ENCODE data around the gene CEP350.

DNA sequence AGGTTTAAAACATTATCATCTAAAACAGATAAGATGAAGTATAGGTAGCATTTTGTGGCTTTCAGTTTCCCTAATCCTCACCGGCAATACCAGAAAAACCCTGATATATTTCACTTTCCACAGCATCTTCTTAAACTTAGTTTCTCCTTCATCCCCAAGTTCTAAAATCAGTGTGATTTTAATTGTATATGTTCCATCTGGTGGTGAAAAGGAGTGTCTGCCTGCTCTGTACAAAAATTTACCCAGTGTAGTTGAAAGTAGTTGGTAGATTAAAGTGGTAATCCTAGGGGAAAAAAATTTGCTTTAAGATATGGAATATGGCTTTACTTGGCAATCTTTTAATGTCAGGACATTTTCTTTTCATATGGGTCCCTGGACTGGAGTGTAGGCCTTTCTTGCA is 74.3 kb downstream of the CEP350 start:
- TF ChIP-seq, protein P1, sequence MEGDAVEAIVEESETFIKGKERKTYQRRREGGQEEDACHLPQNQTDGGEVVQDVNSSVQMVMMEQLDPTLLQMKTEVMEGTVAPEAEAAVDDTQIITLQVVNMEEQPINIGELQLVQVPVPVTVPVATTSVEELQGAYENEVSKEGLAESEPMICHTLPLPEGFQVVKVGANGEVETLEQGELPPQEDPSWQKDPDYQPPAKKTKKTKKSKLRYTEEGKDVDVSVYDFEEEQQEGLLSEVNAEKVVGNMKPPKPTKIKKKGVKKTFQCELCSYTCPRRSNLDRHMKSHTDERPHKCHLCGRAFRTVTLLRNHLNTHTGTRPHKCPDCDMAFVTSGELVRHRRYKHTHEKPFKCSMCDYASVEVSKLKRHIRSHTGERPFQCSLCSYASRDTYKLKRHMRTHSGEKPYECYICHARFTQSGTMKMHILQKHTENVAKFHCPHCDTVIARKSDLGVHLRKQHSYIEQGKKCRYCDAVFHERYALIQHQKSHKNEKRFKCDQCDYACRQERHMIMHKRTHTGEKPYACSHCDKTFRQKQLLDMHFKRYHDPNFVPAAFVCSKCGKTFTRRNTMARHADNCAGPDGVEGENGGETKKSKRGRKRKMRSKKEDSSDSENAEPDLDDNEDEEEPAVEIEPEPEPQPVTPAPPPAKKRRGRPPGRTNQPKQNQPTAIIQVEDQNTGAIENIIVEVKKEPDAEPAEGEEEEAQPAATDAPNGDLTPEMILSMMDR (conservative IDR thresholded peaks at IDR 0.05; ENCODE audit: low read length), result 0 out of 2 replicates have a peak, but pooled peaks have one; percentile 20
- no peak for TF ChIP-seq EZH2phosphoT487 (IDR thresholded peaks at IDR 0.05; ENCODE audit: borderline replicate concordance, low read depth, low read length)
